HG02981 (cell line): ENCODE measurements around the gene CDC34.
A peak's percentile ranks its signal among the peaks of the same experiment; 100 is the strongest.

Source experiments
- ATAC-seq: cut with Tn5 transposase; IDR thresholded peaks from one replicate; pipeline ENCODE4 v1.9.1; 2021; ENCODE audit warnings: mild to moderate bottlenecking, moderate library complexity; ENCODE audit not compliant: unreplicated experiment

CDC34 gene

GRCh38 chr19:541699-542098, 10.1 kb downstream of the CDC34 start:
- ATAC-seq: no peak

DNA sequence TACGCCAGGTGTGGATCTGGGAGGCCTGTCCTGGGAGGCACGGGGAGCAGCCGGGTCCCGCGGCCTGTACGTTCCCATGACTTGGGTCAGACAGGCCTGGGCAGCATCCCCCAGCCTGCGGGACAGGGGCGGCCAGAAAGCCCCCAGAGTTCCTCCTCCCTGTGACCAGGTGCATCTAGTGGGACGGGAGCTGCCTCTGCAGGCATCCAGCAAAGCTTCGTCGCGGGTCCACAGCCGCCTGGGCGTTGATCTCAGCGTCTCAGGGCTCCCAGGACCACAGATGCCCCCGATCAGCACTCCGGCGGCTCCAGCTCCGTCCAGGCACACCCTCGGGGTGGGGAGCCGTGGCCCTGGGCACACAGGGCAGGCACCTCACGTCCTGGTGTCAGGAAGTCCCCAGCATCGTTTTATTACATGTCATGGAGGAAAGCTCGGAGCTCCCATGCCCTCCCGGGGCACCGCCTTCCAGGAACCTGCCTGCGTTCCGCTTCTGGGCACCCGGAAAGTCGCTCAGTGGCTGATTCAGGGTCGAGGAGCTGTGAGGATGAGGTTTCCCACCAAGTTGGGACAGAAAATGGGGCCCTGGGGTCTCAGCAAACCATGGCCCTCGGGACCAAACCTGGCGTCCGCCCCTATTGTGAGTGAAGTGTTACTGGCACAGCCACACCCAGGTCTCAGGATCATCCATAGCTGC, 10.8 kb downstream of the CDC34 start:
- no peak for ATAC-seq

DNA sequence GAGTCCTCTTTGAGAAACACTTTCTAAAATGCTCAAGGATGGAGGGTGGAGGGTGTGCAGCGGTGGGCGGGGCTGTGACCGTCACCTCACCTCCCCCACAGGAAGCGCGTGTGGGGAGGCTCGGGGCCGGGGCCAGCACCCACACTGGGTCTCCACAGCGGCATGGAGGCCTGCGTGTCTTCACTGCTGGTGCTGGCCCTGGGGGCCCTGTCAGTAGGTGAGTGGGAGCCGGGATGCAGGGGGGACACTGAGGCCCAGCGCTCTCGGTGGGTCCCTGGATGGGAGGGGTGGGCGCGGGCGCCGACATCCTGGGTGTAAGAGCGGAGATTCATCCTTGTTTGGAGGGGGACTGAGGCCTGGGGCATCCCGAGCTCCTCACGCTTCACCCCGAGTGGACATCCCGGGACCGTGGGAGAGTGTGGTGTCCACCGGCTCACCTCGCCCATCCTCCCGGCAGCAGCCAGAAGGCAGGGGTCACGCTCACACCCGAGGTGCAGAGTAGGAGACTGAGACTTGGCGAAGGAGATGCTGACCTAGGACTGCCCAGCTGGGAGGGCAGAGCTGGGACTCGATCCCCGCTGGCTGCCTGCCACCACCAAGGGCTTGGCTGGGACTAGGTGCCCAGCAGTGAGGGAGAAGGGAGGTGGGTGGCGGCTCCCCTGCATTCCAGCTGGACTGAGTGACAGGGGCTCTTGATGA, 12.5 kb downstream of the CDC34 start, which contains the start of gene GZMM:
GZMM (plus strand) TSS at position 144 of the 699 bp plus-strand sequence; CDS start at position 163, 19 bp downstream.
- ATAC-seq: no peak

- ATAC-seq: no peak
Observed at GRCh38 chr19:547117-547516, 15.6 kb downstream of the CDC34 start.

DNA sequence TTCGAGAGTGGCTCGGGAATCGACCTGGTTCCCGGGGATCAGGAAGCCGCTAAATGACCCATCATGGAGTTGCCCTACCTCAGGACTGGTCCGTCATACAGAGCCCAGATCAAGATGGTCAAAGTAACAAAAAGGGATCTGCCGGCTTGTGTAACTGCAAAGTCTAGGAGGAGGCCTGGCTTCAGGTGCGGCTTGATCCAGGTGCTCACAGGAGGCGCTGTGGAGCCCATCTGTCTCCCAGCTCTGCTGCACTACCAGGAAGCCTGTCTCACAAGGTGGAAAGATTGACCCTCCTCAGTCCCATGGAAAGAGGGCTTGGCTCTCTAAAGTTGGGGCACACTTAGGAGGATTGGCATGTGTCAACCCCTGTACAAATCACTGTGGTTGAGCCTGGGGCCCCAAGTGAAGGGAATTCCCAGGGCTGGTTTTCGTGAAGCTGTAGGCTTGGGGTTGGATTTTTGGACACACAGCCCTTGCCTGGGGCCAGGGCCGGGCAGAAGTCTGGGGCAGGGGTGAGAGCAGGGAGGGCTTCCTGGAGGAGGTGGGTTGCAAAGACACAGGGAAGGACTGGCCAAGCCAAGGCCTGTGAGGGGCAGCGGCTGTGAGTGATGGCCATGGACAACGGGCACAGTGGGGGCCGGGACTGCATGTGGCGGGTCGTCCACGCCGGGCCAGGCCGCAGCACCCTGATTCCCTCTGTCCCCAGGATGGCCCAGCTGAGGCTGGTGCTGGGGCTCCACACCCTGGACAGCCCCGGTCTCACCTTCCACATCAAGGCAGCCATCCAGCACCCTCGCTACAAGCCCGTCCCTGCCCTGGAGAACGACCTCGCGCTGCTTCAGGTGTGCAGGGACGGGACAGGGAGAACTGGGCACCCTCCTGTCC, 16.5 kb downstream of the CDC34 start:
- ATAC-seq: no peak

DNA sequence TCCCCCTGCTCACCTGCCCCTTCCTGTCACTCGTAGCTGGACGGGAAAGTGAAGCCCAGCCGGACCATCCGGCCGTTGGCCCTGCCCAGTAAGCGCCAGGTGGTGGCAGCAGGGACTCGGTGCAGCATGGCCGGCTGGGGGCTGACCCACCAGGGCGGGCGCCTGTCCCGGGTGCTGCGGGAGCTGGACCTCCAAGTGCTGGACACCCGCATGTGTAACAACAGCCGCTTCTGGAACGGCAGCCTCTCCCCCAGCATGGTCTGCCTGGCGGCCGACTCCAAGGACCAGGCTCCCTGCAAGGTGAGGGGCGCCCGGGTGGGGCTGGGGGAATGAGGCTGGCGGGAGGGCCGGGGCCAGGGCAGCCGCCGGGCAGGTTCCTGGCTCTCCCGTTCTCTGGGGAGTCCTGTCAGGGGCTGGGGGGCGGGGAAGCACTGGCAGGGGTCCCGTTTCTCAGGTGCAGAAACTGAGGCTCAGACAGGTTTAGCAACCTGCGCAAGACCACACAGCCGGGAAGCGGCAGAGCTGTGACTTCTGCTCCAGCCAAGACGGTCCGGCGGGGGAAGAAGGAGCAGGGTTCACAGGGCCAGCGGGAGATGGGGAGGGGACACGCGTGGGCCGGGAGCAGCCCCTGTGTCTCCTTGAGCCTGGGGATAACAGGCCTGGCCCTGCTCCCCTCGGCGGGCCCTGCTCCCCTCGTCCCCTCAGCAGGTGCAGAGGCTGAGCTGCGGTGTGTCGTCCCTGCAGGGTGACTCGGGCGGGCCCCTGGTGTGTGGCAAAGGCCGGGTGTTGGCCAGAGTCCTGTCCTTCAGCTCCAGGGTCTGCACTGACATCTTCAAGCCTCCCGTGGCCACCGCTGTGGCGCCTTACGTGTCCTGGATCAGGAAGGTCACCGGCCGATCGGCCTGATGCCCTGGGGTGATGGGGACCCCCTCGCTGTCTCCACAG, 17.6 kb downstream of the CDC34 start:
- ATAC-seq: no peak

- no peak for ATAC-seq
Observed at GRCh38 chr19:554817-555216, 23.3 kb downstream of the CDC34 start.

GRCh38 chr19:555474-555808, 23.9 kb downstream of the CDC34 start:
- ATAC-seq: no peak

DNA sequence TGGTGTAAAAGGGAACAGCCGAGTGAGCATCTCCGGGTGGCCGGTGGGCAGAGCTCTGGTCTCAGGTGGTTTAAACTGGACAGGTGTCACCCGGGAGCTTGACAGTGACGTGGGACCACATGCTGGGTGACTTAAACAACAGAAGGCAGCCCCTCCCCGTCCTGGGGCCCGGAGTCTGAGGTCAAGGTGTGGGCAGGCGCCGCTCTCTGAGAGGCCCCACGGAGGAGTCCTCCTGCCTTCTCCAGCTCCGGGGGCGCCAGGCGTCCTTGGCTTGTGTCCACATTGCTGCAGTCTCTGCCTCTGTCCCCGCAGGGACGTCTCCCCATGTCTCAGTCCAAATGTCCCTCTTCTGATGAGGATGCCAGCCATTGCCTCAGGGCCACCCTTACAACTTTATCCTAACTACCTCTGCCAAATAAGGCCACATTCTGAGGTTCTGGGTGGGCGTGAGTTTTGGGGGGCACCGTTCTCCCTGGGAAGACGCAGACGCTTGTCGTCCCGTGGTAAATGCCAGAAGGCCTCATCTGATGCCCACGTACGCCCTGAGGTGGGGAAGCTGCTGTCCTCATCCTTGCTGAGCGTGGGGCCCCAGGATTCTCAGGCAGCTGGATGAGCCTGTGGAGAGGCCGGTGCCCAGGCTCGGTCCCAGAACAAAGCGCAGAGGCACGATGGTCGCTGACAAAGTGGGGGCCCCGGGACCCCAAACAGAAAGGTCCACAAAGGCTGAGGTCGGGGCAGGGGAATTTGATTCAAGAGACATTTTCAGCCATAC, 25.2 kb downstream of the CDC34 start:
- no peak for ATAC-seq

- no peak for ATAC-seq
Observed at GRCh38 chr19:558770-559439, 27.3 kb downstream of the CDC34 start.

- ATAC-seq: no peak
Observed at GRCh38 chr19:560121-560520, 28.6 kb downstream of the CDC34 start.

DNA sequence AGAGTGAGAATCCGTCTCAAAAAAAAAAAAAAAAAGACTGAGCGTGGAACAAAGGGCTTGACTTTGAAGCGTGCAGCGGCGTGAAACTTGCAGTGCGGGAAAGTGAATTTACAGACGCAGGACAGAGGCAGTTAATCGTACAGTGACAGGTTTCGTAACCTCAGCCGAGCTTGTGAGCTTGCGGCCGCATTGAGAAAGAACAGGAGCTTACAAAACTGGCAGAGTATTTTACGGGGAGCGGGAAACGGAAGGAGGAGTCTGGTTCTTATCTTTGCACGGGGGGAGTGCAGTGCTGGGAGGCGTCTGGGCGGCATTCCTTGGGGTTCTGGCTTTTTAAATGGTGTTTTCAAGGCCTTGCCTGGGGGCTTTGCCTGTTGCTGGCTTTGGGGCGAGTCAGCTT, 34.8 kb downstream of the CDC34 start:
- no peak for ATAC-seq

DNA sequence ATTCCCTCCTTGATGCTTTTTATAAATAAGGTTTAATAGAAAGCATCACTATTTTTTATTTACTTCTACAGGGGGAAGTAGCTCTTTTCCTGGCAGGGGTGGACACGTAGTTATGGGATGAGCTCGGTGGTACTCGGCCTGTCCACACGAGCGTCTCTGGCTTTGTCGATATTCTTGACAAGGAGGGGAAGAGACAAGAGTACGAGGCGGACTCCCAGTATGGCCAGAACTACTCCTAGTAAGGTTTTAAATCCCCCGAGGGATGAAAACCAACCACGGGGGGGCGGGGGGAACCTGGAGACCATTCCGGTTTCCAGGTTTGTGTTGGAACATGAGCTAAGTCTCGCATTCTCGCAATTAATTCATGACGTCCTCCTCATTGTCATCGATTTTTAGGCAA, 35.3 kb downstream of the CDC34 start:
- ATAC-seq: no peak

GRCh38 chr19:567296-567900, 35.8 kb downstream of the CDC34 start:
- no peak for ATAC-seq

- ATAC-seq: no peak
Observed at GRCh38 chr19:570251-570686, 38.7 kb downstream of the CDC34 start.

DNA sequence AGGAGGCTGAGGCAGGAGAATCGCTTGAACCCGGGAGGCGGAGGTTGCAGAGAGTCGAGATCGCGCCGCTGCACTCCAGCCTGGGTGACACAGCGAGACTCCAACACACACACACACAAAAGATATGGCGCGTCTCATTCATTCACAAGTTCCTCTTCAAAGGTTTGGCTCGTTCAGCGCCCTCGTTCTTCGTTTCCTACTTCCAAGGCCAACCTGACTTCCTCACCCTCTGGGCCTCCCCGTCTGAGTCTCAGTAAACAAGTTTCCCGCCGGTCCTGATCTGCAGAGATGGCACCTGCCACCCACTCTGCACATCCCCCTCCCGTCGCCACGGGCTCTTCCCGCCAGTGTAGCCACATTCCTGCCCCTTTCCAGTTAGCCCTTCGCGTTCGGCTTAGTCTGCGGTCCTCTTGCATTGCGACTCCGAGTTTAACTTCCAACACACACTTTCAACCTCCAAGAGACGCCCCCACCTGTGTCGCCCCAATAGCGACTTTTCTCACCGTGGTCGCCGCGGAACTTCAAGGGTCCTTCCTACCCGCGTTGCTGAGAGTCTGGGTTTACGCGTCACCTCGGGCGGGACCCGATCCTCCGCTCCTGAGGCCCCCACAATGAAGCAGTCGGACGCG, 39.5 kb downstream of the CDC34 start:
- ATAC-seq: no peak

GRCh38 chr19:571566-571974, 40.0 kb downstream of the CDC34 start:
- ATAC-seq: no peak

DNA sequence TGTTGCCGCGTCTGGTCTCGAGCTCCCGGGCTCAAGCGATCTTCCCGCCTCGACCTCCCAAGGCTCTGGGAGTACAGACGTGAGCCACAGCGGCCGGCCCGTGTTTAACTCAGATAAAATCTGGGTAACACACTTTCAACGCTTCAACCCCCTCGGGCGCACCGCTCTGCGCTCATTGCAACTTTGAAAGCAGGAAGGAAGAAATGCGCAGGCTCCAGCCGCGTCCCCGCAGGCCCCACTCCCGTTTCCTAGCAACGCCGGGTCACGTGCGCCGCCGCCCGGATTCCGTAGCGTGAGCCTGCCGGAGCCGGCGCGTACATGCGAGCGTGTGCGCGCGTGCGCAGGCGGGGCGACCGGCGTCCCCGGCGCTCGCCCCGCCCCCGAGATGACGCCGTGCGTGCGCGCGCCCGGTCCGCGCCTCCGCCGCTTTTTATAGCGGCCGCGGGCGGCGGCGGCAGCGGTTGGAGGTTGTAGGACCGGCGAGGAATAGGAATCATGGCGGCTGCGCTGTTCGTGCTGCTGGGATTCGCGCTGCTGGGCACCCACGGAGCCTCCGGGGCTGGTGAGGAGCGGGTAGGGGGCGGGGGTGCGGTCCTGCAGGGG, 40.7 kb downstream of the CDC34 start, which contains the start of gene BSG:
BSG (plus strand) TSS at position 457 of the 603 bp plus-strand sequence; CDS start at position 496, 39 bp downstream.
- ATAC-seq: peak; percentile 80
